Liver (tissue), 9 donors: ENCODE results near the gene SCLY. TPM values are rescaled to one million over a fixed set of nuclear protein-coding genes. Genes with fewer than 3 reads are reported as not detected.

Experiments used
- DNase-seq: peaks from one replicate; pipeline ENCODE4 v3.0.0-alpha.2; 2017; ENCODE audit warnings: low spot score
- H3K27ac ChIP-seq, 2 donors: one replicate each; pipeline ENCODE4 v1.7.0; 2013; ENCODE audit warnings: inconsistent platforms in 2 of 2, low read length in 2 of 2, control low read depth in 1 of 2, low read depth in 1 of 2, mild to moderate bottlenecking in 1 of 2
- H3K27me3 ChIP-seq, 4 donors: one replicate each; pipeline versions ENCODE4 v1.6.1 to v1.7.0; 2013; ENCODE audit warnings: low read length in 3 of 4, inconsistent platforms in 1 of 4, mild to moderate bottlenecking in 1 of 4, moderate library complexity in 1 of 4; ENCODE audit not compliant: control insufficient read depth in 4 of 4, insufficient read depth in 4 of 4
- H3K36me3 ChIP-seq, 4 donors: one replicate each; pipeline versions ENCODE4 v1.6.1 to v1.7.0; 2013; ENCODE audit warnings: low read length in 3 of 4, mild to moderate bottlenecking in 3 of 4, low read depth in 1 of 4, moderate library complexity in 1 of 4; ENCODE audit not compliant: control insufficient read depth in 4 of 4, insufficient read depth in 3 of 4
- H3K4me1 ChIP-seq, 4 donors: one replicate each; pipeline versions ENCODE4 v1.6.1 to v1.7.0; 2013; ENCODE audit warnings: low read length in 3 of 4, mild to moderate bottlenecking in 3 of 4, moderate library complexity in 1 of 4; ENCODE audit not compliant: control insufficient read depth in 4 of 4, insufficient read depth in 4 of 4
- H3K4me3 ChIP-seq, 3 donors: one replicate each; pipeline versions ENCODE4 v1.6.1 to v1.7.0; 2013; ENCODE audit warnings: low read length in 3 of 3, control low read depth in 1 of 3, low read depth in 1 of 3, mild to moderate bottlenecking in 1 of 3
- H3K9ac ChIP-seq, 2 donors: one replicate each; pipeline ENCODE4 v1.7.0; 2013; ENCODE audit warnings: low read length in 2 of 2, mild to moderate bottlenecking in 2 of 2, moderate library complexity in 2 of 2, control low read depth in 1 of 2, low read depth in 1 of 2
- H3K9me3 ChIP-seq, 4 donors: one replicate each; pipeline versions ENCODE4 v1.6.1 to v1.7.0; 2013; ENCODE audit warnings: low read length in 3 of 4; ENCODE audit not compliant: control insufficient read depth in 4 of 4
- ATF3 ChIP-seq: IDR thresholded peaks from 2 replicates; pipeline ENCODE4 v1.6.1; 2016; ENCODE audit warnings: antibody characterized with exemption
- EGR1 ChIP-seq, 2 donors: IDR thresholded peaks; 2 replicates each; pipeline ENCODE4 v1.6.1; 2016 to 2018; ENCODE audit warnings: antibody characterized with exemption in 2 of 2, low read depth in 2 of 2
- FOXA1 ChIP-seq: IDR thresholded peaks from 2 replicates; pipeline ENCODE4 v1.6.1; 2016; ENCODE audit warnings: antibody characterized with exemption
- FOXA2 ChIP-seq: IDR thresholded peaks from 2 replicates; pipeline ENCODE4 v1.6.1; 2016; ENCODE audit warnings: antibody characterized with exemption
- GABPA ChIP-seq, 2 donors: IDR thresholded peaks in 1 of 2; conservative IDR thresholded peaks in 1 of 2; 2 replicates each; pipeline ENCODE4 v1.6.1; 2016; ENCODE audit warnings: antibody characterized with exemption in 2 of 2, mild to moderate bottlenecking in 1 of 2, moderate library complexity in 1 of 2
- HNF4G ChIP-seq: IDR thresholded peaks from 2 replicates; pipeline ENCODE4 v1.6.1; 2016; ENCODE audit warnings: antibody characterized with exemption
- JUND ChIP-seq, 2 donors: IDR thresholded peaks; 2 replicates each; pipeline ENCODE4 v1.6.1; 2016; ENCODE audit warnings: antibody characterized with exemption in 2 of 2
- NR2F2 ChIP-seq: IDR thresholded peaks from 2 replicates; pipeline ENCODE4 v1.6.1; 2016; ENCODE audit warnings: antibody characterized with exemption
- RAD21 ChIP-seq, 2 donors: IDR thresholded peaks; 2 replicates each; pipeline ENCODE4 v1.6.1; 2016; ENCODE audit warnings: antibody characterized with exemption in 2 of 2, mild to moderate bottlenecking in 2 of 2
- RXRA ChIP-seq, 2 donors: IDR thresholded peaks; 2 replicates each; pipeline ENCODE4 v1.6.1; 2017 to 2018; ENCODE audit warnings: antibody characterized with exemption in 2 of 2, mild to moderate bottlenecking in 1 of 2
- SP1 ChIP-seq: IDR thresholded peaks from 2 replicates; pipeline ENCODE4 v1.6.1; 2018; ENCODE audit warnings: antibody characterized with exemption, mild to moderate bottlenecking
- TAF1 ChIP-seq: conservative IDR thresholded peaks from 2 replicates; pipeline ENCODE4 v1.6.1; 2016; ENCODE audit warnings: antibody characterized with exemption, mild to moderate bottlenecking
- YY1 ChIP-seq: IDR thresholded peaks from 2 replicates; pipeline ENCODE4 v1.6.1; 2016; ENCODE audit warnings: antibody characterized with exemption, mild to moderate bottlenecking
- WGBS: extraction: QIAGEN DNeasy Blood & Tissue Kit; methylation state at CpG from one replicate; pipeline ENCODE4 v1.1.7; 2013; 5-methylcytosine and 5-hydroxymethylcytosine counted together
- polyA plus RNA-seq, 2 donors: library from polyadenylated mRNA; stranded (reverse) in 1 of 2; unstranded in 1 of 2; fragments of 200-250 nt in 1 of 2; fragments of >200 nt in 1 of 2; fragmentation: Nextera tagmentation in 1 of 2; extraction: Ambion mirVana in 1 of 2; gene quantifications; one replicate each; pipeline versions ENCODE4 v1.2.1 to v1.2.3, GENCODE V29; 2013 to 2015
- total RNA-seq, 2 donors: library from RNA; depleted of rRNA; stranded (reverse); fragments of >200 nt; gene quantifications; one replicate each; pipeline ENCODE4 v1.2.3, GENCODE V29; 2014
- TF ChIP-seq, protein P1 (sequence below): IDR thresholded peaks from 2 replicates; pipeline ENCODE4 v1.6.1; 2016; ENCODE audit warnings: antibody characterized with exemption, mild to moderate bottlenecking
- TF ChIP-seq, protein P2 (sequence below): IDR thresholded peaks from 2 replicates; pipeline ENCODE4 v1.6.1; 2016; ENCODE audit warnings: antibody characterized with exemption
- TF ChIP-seq, protein P3 (sequence below): fragments of 150-350 bp; IDR thresholded peaks from 2 replicates; pipeline ENCODE4 v1.5.1; 2017; ENCODE audit warnings: improper control_type of control experiment, low read depth, low read length; ENCODE audit not compliant: missing input control
- donor health status: healthy.
- donor health status: healthy.
- donor health status: healthy.
- donor health status: healthy.
- donor health status: healthy.

The SCLY gene
- total and polyA plus RNA-seq, 4 donors = 21.6 to 39.2 (median 25.0) TPM

DNA sequence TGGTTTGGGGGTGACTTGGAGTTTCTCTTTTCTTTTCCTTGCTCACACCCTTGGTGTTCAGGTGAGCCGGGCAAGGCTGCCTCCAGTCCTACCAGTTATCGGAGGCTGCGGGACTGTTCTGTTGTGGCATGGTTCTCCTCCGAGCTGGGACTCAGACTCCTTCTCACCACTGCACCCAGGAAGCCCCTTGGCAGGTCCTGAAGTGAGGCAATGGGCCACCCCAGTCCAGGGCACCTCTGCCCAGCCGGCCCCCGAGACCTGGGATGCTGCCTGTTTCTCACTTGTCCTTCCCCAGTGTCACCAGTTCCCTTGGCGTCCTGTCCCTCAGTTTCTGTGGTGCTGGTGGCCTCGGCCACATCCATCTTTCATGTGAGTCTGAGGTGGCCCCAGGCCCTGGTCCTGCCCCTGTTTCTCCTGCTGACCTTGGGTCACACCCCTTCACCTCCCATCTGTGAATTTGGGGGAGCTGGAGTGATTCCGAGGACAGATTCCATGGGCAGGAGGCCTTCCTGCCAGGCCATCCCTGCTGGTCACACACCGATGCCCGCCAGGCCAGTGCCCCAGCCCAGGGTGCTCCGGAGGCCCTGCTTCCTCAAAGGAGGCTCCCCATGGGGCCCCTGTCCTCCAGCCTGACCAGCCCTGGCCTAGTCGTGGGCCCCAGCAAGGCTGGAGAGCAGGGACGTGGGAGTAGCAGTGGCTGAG lies 71.1 kb downstream of the SCLY start (continued):
- TF ChIP-seq, protein P1, sequence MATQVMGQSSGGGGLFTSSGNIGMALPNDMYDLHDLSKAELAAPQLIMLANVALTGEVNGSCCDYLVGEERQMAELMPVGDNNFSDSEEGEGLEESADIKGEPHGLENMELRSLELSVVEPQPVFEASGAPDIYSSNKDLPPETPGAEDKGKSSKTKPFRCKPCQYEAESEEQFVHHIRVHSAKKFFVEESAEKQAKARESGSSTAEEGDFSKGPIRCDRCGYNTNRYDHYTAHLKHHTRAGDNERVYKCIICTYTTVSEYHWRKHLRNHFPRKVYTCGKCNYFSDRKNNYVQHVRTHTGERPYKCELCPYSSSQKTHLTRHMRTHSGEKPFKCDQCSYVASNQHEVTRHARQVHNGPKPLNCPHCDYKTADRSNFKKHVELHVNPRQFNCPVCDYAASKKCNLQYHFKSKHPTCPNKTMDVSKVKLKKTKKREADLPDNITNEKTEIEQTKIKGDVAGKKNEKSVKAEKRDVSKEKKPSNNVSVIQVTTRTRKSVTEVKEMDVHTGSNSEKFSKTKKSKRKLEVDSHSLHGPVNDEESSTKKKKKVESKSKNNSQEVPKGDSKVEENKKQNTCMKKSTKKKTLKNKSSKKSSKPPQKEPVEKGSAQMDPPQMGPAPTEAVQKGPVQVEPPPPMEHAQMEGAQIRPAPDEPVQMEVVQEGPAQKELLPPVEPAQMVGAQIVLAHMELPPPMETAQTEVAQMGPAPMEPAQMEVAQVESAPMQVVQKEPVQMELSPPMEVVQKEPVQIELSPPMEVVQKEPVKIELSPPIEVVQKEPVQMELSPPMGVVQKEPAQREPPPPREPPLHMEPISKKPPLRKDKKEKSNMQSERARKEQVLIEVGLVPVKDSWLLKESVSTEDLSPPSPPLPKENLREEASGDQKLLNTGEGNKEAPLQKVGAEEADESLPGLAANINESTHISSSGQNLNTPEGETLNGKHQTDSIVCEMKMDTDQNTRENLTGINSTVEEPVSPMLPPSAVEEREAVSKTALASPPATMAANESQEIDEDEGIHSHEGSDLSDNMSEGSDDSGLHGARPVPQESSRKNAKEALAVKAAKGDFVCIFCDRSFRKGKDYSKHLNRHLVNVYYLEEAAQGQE = no peak
- TF ChIP-seq EGR1 (IDR thresholded peaks at IDR 0.05; ENCODE audit: low read depth in 2 of 2) (no peak), RXRA (IDR thresholded peaks at IDR 0.05) (no peak), SP1 (no peak)
- TF ChIP-seq, protein P2, sequence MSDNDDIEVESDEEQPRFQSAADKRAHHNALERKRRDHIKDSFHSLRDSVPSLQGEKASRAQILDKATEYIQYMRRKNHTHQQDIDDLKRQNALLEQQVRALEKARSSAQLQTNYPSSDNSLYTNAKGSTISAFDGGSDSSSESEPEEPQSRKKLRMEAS = no peak

DNA sequence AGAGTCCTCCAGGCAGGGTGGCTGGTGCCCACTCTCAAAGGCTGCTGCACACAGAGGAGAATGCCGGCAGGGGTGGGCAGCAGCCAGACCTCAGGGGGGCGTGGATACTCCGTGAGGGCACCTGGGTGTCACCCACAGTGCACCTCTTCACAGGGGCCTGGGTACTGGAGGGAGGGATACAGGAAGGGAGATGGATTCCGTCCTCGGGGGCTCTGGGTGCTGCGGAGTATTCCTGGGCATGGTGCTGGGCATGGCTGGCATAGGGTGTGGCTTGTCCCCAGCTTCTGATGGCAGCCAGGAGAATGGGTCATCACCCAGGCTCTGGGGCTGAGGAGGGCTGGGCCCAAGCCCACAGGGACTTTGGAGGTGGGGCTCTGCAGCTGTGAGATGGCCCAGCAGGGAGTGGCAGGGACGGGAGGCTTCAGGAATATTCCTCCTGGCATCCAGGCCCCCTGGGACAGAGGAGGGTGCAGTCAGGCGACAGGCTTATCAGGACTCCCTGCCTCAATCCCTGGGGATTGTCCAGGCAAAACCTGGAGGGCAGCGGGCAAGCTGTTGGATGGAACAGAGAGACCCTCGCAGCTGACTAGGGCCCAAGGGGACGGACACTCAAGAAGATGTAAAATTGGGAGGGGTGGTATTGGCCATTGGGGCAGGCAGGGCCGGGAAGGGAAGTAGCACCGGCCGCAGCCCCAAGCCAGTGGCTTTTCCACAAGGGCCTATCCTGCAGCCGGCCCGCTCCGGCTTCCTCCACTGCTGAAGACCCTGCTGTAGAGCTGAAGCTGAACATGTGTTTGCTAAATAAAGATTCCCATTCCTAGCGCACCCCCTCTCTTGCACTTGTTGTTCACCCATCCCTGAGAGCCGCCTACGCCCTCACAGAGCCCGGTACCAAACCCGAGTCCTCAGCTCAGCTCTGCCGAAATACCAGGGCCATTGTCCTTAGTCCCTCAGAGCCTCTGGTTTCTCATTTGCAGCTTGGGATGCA lies 72.0 kb downstream of the SCLY start:
- Histone ChIP-seq H3K27me3 (no peaks in the 10 kb centered on the region), H3K9ac (no peak overlapping the region), H3K4me1 (peaks cover 0 to 8% (median 2%) of the 10 kb centered on the region in 4 donors), H3K9me3 (no peaks in the 10 kb centered on the region), H3K4me3 (no peak overlapping the region), H3K36me3 (no peaks in the 10 kb centered on the region), H3K27ac (no peak overlapping the region)
- no peak for TF ChIP-seq NR2F2
- TF ChIP-seq ATF3 = no peak
- no peak for TF ChIP-seq TAF1
- no peak for TF ChIP-seq RAD21 (IDR thresholded peaks at IDR 0.05)
- TF ChIP-seq, protein P3, sequence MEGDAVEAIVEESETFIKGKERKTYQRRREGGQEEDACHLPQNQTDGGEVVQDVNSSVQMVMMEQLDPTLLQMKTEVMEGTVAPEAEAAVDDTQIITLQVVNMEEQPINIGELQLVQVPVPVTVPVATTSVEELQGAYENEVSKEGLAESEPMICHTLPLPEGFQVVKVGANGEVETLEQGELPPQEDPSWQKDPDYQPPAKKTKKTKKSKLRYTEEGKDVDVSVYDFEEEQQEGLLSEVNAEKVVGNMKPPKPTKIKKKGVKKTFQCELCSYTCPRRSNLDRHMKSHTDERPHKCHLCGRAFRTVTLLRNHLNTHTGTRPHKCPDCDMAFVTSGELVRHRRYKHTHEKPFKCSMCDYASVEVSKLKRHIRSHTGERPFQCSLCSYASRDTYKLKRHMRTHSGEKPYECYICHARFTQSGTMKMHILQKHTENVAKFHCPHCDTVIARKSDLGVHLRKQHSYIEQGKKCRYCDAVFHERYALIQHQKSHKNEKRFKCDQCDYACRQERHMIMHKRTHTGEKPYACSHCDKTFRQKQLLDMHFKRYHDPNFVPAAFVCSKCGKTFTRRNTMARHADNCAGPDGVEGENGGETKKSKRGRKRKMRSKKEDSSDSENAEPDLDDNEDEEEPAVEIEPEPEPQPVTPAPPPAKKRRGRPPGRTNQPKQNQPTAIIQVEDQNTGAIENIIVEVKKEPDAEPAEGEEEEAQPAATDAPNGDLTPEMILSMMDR = no peak
- TF ChIP-seq, protein P1 = no peak
- TF ChIP-seq FOXA1 = no peak
- no peak for TF ChIP-seq YY1
- no peak for TF ChIP-seq SP1
- TF ChIP-seq RXRA (IDR thresholded peaks at IDR 0.05) = no peak
- TF ChIP-seq GABPA (IDR thresholded peaks at IDR 0.05 in 1 of 2, conservative IDR thresholded peaks at IDR 0.05 in 1 of 2) = no peak
- TF ChIP-seq FOXA2 = no peak
- no peak for TF ChIP-seq HNF4G
- TF ChIP-seq JUND (IDR thresholded peaks at IDR 0.05) = no peak
- TF ChIP-seq, protein P2 = no peak
- TF ChIP-seq EGR1 (IDR thresholded peaks at IDR 0.05; ENCODE audit: low read depth in 2 of 2) = no peak
- 96% methylated on average over 23 of the region's 23 CpGs for WGBS
- no peak for DNase-seq
